ENCODE measurements around the gene NSMF. TPM values are rescaled to one million over a fixed set of nuclear protein-coding genes. Genes with fewer than 3 reads are reported as not detected.

The NSMF gene
- total and polyA plus RNA-seq, 12 donors: 5.3 to 29.3 (median 10.9) TPM

- Histone ChIP-seq H3K4me3 (no peak overlapping the region), H3K36me3 (peaks cover 0 to 15% (median 0%) of the 10 kb centered on the region in 9 donors), H3K9me3 (peaks cover 0 to 3% (median 0%) of the 10 kb centered on the region in 11 donors), H3K27ac (no peak overlapping the region), H3K27me3 (no peaks in the 10 kb centered on the region), H3K4me1 (no peaks in the 10 kb centered on the region)
- 92 to 95% methylated on average over 28 of the region's 28 CpGs for WGBS, 2 donors
- DNase-seq: no peak
- intact Hi-C loops (cut with DNase I): no loop called here
- no peak for TF ChIP-seq CTCF (IDR thresholded peaks at IDR 0.05)
- peak in 1 of 8 donors; percentile 39 for ATAC-seq
Observed at GRCh38 chr9:137505421-137506140, 46.4 kb upstream of the NSMF start.

GRCh38 chr9:137504432-137504777, 45.3 kb upstream of the NSMF start:
- Histone ChIP-seq H3K4me3 (no peak overlapping the region), H3K4me1 (no peaks in the 10 kb centered on the region), H3K27me3 (no peaks in the 10 kb centered on the region), H3K36me3 (peaks cover 0 to 25% (median 0%) of the 10 kb centered on the region in 9 donors), H3K27ac (no peak overlapping the region), H3K9me3 (no peaks in the 10 kb centered on the region)
- WGBS, 2 donors: 90 to 93% methylated on average over 7 of the region's 7 CpGs
- no peak for TF ChIP-seq CTCF (IDR thresholded peaks at IDR 0.05)
- ATAC-seq (no peak), DNase-seq (no peak)
- intact Hi-C loops (cut with DNase I): no loop called here

GRCh38 chr9:137502008-137502911, 43.1 kb upstream of the NSMF start:
- Histone ChIP-seq H3K4me3 (no peak overlapping the region), H3K9me3 (no peaks in the 10 kb centered on the region), H3K27me3 (no peaks in the 10 kb centered on the region), H3K27ac (no peak overlapping the region), H3K4me1 (no peaks in the 10 kb centered on the region), H3K36me3 (peaks cover 0 to 32% (median 0%) of the 10 kb centered on the region in 9 donors)
- WGBS, 2 donors: 82 to 85% methylated on average over 25 to 36 of the region's 36 CpGs
- DNase-seq (no peak), ATAC-seq (no peak)
- TF ChIP-seq CTCF (IDR thresholded peaks at IDR 0.05): no peak
- intact Hi-C loops (cut with DNase I): no loop called here

GRCh38 chr9:137501457-137501856, 42.3 kb upstream of the NSMF start:
- TF ChIP-seq CTCF (IDR thresholded peaks at IDR 0.05): no peak
- Histone ChIP-seq H3K4me1 (no peaks in the 10 kb centered on the region), H3K27ac (no peak overlapping the region), H3K4me3 (no peak overlapping the region), H3K36me3 (peaks cover 0 to 38% (median 0%) of the 10 kb centered on the region in 9 donors), H3K27me3 (no peaks in the 10 kb centered on the region), H3K9me3 (no peaks in the 10 kb centered on the region)
- intact Hi-C loops (cut with DNase I): no loop called here
- DNase-seq (no peak), ATAC-seq (no peak)
- WGBS, 2 donors: 94 to 95% methylated on average over 12 of the region's 12 CpGs
